K562 (cell line): ENCODE data around the gene C3orf52. TPM values are rescaled to one million over a fixed set of nuclear protein-coding genes. Genes with fewer than 3 reads are reported as not detected.

Experiments used
- ATAC-seq: fragments of 200-7000 bp; cut with Tn5 transposase; 3 replicates; pipeline ENCODE4 v1.9.1; 2020; ENCODE audit warnings: moderate library complexity
- BruUV-seq: library from RNA; stranded (reverse); fragments of 400-500 nt; replicated peaks from 2 replicates; lab custom pipeline; 2021; lab: Mats Ljungman, UMichigan
- CTCF ChIA-PET: fragments of 300-600 bp; formaldehyde crosslinking; extraction: SDS; loops from one replicate; lab custom pipeline; 2021; ENCODE audit warnings: low intra/inter-chr PET ratio; lab: Yijun Ruan, JAX
- POLR2A ChIA-PET: fragments of 300-600, 350-650 bp; sonication (Branson Sonifier 250); formaldehyde crosslinking; extraction: SDS; loops from one replicate; lab custom pipeline; 2021; ENCODE audit warnings: antibody characterized with exemption, inconsistent platforms; lab: Yijun Ruan, JAX
- DNase-seq, 4 experiments: peaks; one replicate each; pipeline versions ENCODE4 v3.0.0 to v3.0.0-alpha.2; 2011 to 2018; ENCODE audit warnings: low spot score in 3 of 4, mixed read lengths in 3 of 4; ENCODE audit errors: extremely low read depth in 1 of 4
- FAIRE-seq: peaks from 2 replicates; lab custom pipeline; 2011; peaks lifted over from hg19 to GRCh38; lab: Jason Lieb, UNC
- H2AFZ ChIP-seq: 2 replicates; pipeline ENCODE4 v1.6.0; 2011; ENCODE audit warnings: low read depth, low read length, control low read depth, inconsistent platforms
- H3K27ac ChIP-seq: fragments of 200-600 bp; 3 replicates; pipeline ENCODE4 v1.8.0; 2011; ENCODE audit warnings: low read depth, mild to moderate bottlenecking, control low read depth, inconsistent platforms, low read length, moderate library complexity, mixed read lengths; ENCODE audit errors: extremely low read depth
- H3K27me3 ChIP-seq, 2 experiments: fragments of 300-600 bp in 1 of 2; 2 replicates in 1 of 2; 3 replicates in 1 of 2; pipeline versions ENCODE4 v1.6.0 to v1.8.0; 2011; ENCODE audit warnings: inconsistent platforms in 2 of 2, low read length in 2 of 2, mild to moderate bottlenecking in 1 of 2, mixed read lengths in 1 of 2, moderate library complexity in 1 of 2; ENCODE audit not compliant: control insufficient read depth in 2 of 2, insufficient read depth in 2 of 2
- H3K36me3 ChIP-seq: fragments of 300-600 bp; 3 replicates; pipeline ENCODE4 v1.8.0; 2011; ENCODE audit warnings: mild to moderate bottlenecking, low read length, inconsistent platforms; ENCODE audit not compliant: control insufficient read depth, insufficient read depth
- H3K4me1 ChIP-seq, 2 experiments: fragments of 200-600 bp in 1 of 2; replicated peaks in 1 of 2; 2 replicates in 1 of 2; 3 replicates in 1 of 2; pipeline versions ENCODE4 v1.5.1 to v1.8.0; 2011; ENCODE audit warnings: inconsistent platforms in 2 of 2, low read length in 2 of 2, mild to moderate bottlenecking in 1 of 2, mixed read lengths in 1 of 2, moderate library complexity in 1 of 2; ENCODE audit not compliant: control insufficient read depth in 2 of 2, insufficient read depth in 2 of 2
- H3K4me2 ChIP-seq: 2 replicates; pipeline ENCODE4 v1.6.1; 2011; ENCODE audit warnings: low read length, control low read depth, inconsistent platforms, mixed read lengths; ENCODE audit not compliant: insufficient read depth
- H3K4me3 ChIP-seq: fragments of 200-600 bp; sonication (generic), shearing (Covaris generic); 2 replicates; pipeline ENCODE4 v1.5.1; 2016; ENCODE audit warnings: control low read depth, inconsistent platforms
- H3K79me2 ChIP-seq: fragments of 200-600 bp; 3 replicates; pipeline ENCODE4 v1.8.0; 2011; ENCODE audit warnings: low read length, inconsistent platforms; ENCODE audit not compliant: control insufficient read depth, insufficient read depth
- H3K9ac ChIP-seq, 2 experiments: 2 replicates each; pipeline versions ENCODE4 v1.6.0 to v1.6.1; 2011; ENCODE audit warnings: low read depth in 2 of 2, low read length in 2 of 2, control low read depth in 1 of 2, inconsistent platforms in 1 of 2, mild to moderate bottlenecking in 1 of 2, mixed read lengths in 1 of 2; ENCODE audit not compliant: insufficient read depth in 1 of 2
- H3K9me1 ChIP-seq: one replicate; pipeline ENCODE4 v1.6.0; 2011; ENCODE audit warnings: inconsistent platforms, mild to moderate bottlenecking, low read length, moderate library complexity; ENCODE audit not compliant: control insufficient read depth, insufficient read depth
- H3K9me3 ChIP-seq: replicated peaks from 2 replicates; pipeline ENCODE4 v1.5.1; 2011; ENCODE audit warnings: low read depth, low read length, inconsistent platforms; ENCODE audit not compliant: control insufficient read depth, insufficient read depth
- H4K20me1 ChIP-seq: replicated peaks from 2 replicates; pipeline ENCODE4 v1.6.1; 2011; ENCODE audit warnings: low read length, inconsistent platforms, mixed read lengths; ENCODE audit not compliant: control insufficient read depth, insufficient read depth
- HINFP ChIP-seq: fragments of 450-650 bp; conservative IDR thresholded peaks from 2 replicates; pipeline ENCODE4 v1.6.1; 2016; ENCODE audit warnings: missing genetic modification characterization, low read depth, mild to moderate bottlenecking, control low read depth, missing compliant biosample characterization
- ZBTB5 ChIP-seq: fragments of 450-650 bp; IDR thresholded peaks from 2 replicates; pipeline ENCODE4 v1.6.1; 2017; ENCODE audit warnings: antibody characterized with exemption
- ZNF589 ChIP-seq: fragments of 200-800 bp; sonication (Bioruptor generic); IDR thresholded peaks from 2 replicates; pipeline ENCODE4 v1.6.1; 2016; ENCODE audit warnings: low read depth, missing genetic modification characterization, missing compliant biosample characterization
- WGBS: fragments of 100-300 bp; shearing (Covaris generic); methylation state at CpG from one replicate; pipeline ENCODE4 v1.1.6; 2016; ENCODE audit warnings: low coverage, mixed read lengths; ENCODE audit not compliant: insufficient coverage; ENCODE audit errors: missing lambda C conversion rate; 5-methylcytosine and 5-hydroxymethylcytosine counted together
- in situ Hi-C: fragments of 300-500 bp; cut with MboI; formaldehyde crosslinking; loops from 4 replicates; pipeline ENCODE4 v1.15.0; 2018; ENCODE audit warnings: inconsistent platforms, mixed read lengths
- intact Hi-C: fragments of 100-400 bp; cut with micrococcal nuclease; formaldehyde crosslinking; loops from 2 replicates; pipeline ENCODE4 v1.14.2; 2022
- polyA plus RNA-seq, 8 experiments: library from polyadenylated mRNA; depleted of rRNA in 4 of 8; stranded (reverse) in 5 of 8; unstranded in 3 of 8; fragments of >200 nt; fragmentation: Nextera tagmentation in 2 of 8; fragmentation: Illumina TruSeq in 1 of 8; extraction: Ambion mirVana in 2 of 8; extraction: Trizol in 1 of 8; gene quantifications; 2 replicates each; pipeline versions ENCODE4 v1.2.1 to v1.2.3, GENCODE V29; 2011 to 2014; ENCODE audit warnings: inconsistent platforms in 1 of 8, missing spikeins in 1 of 8
- total RNA-seq, 7 experiments: library from RNA; depleted of rRNA in 6 of 7; stranded (reverse); fragments of >200 nt in 6 of 7; fragmentation: Illumina TruSeq in 2 of 7; extraction: Trizol in 2 of 7; gene quantifications; 2 replicates each; pipeline versions ENCODE4 v1.2.1 to v1.2.3, GENCODE V29; 2011 to 2021; ENCODE audit warnings: low replicate concordance in 1 of 7

Gene C3orf52
- total and polyA plus RNA-seq, 9 of the 15 experiments (the other 6 are each of a cell fraction or from before 2014, with no cell fraction given) = 2.8 to 6.1 (median 3.8) TPM

GRCh38 chr3:112086875-112087524 lies 811 bp downstream of the C3orf52 start (continued):
- no peak for TF ChIP-seq ZBTB5
- TF ChIP-seq, all 486 proteins: peak for 0

- Histone ChIP-seq H2AFZ (no peak overlapping the region), H3K4me2 (no peak overlapping the region; the same call in 1 of the 2 replicates), H3K36me3 (no peaks in the 10 kb centered on the region), H3K27ac (no peak overlapping the region), H3K79me2 (no peaks in the 10 kb centered on the region), H3K4me3 (no peak overlapping the region), H3K4me1 (peaks cover 5 to 13% of the 10 kb centered on the region in 2 experiments; a peak in 4 of 5 replicates), H3K27me3 (no peaks in the 10 kb centered on the region), H4K20me1 (no peaks in the 10 kb centered on the region), H3K9me1 (no peaks in the 10 kb centered on the region), H3K9ac (no peak overlapping the region), H3K9me3 (no peaks in the 10 kb centered on the region)
- DNase-seq (no peak), ATAC-seq (no peak), FAIRE-seq (no peak)
- intact Hi-C loops = no loop called here
- POLR2A ChIA-PET = interaction anchor here (0.7 kb wide), 1 partner anchor 167 kb away, joined by 3 read pairs; no protein-coding TSS in a partner anchor
- CTCF ChIA-PET = no interaction called here
- TF ChIP-seq ZNF589 (CRISPR knock-in tag) (no peak), HINFP (tag) (no peak)
- no TSS peak for BruUV-seq
- in situ Hi-C loops = no loop called here
- 34% methylated on average over 4 of the region's 5 CpGs for WGBS
Measured at GRCh38 chr3:112087746-112088145, 1.6 kb downstream of the C3orf52 start.
